Activated gamma-delta T cell (primary cell): Measurements from ENCODE around the gene KCTD5.
"Not testable (repeated sequence)": the region's sequence is repeated elsewhere in the genome, so short reads cannot be mapped to it uniquely, and the experiment has no call there.

Source experiments
- DNase-seq: peaks from one replicate; lab custom pipeline; 2025; lab: John Stamatoyannopoulos, UW
- total RNA-seq, 2 donors: gene quantifications; one replicate each; lab custom pipeline; 2026; lab: John Stamatoyannopoulos, UW

Gene KCTD5, protein sequence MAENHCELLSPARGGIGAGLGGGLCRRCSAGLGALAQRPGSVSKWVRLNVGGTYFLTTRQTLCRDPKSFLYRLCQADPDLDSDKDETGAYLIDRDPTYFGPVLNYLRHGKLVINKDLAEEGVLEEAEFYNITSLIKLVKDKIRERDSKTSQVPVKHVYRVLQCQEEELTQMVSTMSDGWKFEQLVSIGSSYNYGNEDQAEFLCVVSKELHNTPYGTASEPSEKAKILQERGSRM
- total RNA-seq, result 29.3 to 40.2 reads per million in 2 donors

DNA sequence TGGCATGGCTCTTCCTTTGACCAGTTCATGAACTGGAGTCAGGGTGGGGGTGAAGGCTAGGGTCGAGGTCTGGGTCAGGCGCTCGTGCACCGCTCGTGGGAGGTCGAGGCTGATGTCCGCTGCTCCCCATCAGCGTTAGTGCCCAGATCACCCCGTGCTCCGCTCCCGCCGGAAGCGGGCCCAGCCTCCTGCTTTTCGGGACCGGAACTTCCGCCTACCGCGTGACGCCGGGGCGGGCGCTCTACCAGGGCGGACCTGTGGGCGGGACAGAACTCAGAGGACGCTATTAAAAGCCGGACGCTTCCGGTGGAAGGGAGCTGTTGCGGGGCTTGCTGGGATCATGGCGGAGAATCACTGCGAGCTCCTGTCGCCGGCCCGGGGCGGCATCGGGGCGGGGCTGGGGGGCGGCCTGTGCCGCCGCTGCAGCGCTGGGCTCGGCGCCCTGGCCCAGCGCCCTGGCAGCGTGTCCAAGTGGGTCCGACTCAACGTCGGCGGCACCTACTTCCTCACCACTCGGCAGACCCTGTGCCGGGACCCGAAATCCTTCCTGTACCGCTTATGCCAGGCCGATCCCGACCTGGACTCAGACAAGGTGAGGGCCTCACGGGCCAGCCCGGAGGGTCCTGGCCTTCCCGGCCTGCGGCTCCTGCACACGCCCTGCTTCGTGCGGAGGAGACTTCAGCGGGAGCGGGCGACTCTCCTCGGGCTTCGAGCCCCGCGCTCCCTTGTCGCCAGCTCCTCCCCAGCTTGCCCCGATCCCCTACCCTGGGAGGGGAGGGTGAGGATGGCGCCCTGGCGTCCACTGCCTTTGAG lies at the start of gene KCTD5:
Gene KCTD5 (plus strand): TSS at position 315 of the 813 bp plus-strand sequence. CDS start 26 bp downstream, at position 341.
- peak; percentile 84 for DNase-seq

DNA sequence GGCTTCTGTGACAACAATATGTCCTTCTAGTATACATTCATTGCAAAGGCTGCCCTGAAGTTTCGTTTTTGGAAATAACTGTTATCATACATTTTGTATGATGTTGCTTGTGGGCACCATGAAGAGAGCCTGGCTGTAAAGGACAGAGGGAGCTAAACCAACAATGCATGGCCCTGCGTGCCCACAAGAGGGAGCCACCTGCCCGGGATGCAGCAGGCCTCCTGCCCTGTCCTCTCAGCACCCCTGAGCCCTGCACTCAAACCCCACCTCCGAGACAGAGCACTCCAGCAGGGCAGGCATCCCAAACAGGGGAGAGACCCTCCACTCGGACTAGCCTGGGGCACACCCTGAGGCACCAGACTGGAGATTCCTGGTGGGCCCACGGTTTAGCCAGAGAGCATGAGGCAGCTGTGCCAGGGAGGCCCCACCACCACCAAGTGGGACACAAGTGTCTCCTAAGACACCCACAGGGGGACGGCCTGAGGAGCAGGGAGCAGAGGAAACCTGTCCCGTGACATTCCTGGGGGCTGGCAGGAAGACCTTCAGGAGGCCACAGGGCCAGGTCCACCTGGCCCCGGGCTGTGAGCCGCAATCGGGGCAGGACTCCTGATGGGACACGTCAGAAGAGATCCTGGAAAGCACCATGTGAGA lies 43.1 kb upstream of the KCTD5 start:
- not testable (repeated sequence) for DNase-seq

DNA sequence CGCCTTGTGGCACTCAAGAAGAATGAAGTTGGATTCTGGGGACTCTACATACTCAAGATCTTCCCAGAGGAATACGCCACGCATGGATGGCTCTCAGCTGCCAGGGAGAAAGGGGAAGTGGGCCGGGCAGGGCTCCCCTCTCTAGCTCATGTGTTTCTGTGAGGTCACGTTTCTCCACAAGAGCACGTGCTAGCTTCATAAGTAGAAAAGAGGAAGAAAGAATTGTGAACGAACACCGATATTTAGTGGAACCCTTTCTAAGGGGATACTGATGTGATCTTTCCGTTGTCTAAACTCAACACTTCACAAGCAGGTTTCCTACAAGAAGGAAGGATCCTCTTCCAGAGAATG lies 42.6 kb upstream of the KCTD5 start:
- not testable (repeated sequence) for DNase-seq

DNA sequence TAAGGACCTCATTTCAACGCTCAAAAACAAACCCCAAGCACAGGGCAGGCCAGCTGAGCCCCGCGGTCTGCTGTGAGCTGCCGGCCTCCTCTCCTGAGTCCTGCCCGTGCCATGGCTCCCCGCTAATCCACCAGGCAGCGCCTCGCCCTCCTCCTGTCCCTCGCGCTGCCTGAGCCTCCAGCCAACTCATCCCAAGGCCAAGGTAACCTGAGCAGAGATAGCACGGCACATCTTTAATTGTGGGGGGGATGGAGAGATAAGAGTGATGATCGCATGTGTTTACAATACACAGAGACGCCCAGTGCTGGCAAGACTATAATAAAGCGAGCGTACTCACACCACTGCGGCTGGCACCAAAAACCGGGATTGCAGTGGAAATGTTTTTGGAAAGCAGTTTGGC lies 39.8 kb upstream of the KCTD5 start:
- DNase-seq, result not testable (repeated sequence)

DNA sequence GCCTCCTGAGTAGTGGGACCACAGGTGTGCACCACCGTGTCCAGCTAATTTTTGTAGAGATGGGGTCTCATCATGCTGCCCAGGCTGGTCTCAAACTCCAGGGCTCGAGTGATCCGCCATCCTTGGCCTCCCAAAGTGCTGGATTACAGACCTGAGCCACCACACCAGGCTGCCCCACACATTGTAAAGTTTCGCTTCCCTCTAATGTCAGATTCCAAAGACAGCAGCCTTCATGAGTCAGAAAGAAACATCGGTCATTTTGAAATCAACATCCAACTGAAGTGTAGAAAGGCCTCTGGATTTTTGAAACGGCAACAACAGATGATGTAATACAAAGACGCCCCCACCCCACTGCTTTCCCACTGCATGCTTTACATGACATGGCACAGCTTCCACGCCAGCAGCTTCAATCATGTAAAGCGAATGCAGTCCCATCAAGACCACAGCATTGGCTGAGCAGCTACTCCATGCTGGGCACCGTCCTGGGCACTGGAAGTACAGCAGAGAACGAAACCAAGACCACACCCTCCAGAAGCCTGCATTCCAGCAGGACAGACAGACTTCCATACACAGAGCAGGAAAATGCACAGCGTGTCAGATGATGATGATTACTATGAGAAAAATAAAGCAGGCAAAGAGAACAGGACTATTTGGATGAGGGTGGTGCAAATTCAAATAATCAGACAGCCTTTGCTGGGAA lies 37.4 kb upstream of the KCTD5 start:
- DNase-seq, result not testable (repeated sequence)

DNA sequence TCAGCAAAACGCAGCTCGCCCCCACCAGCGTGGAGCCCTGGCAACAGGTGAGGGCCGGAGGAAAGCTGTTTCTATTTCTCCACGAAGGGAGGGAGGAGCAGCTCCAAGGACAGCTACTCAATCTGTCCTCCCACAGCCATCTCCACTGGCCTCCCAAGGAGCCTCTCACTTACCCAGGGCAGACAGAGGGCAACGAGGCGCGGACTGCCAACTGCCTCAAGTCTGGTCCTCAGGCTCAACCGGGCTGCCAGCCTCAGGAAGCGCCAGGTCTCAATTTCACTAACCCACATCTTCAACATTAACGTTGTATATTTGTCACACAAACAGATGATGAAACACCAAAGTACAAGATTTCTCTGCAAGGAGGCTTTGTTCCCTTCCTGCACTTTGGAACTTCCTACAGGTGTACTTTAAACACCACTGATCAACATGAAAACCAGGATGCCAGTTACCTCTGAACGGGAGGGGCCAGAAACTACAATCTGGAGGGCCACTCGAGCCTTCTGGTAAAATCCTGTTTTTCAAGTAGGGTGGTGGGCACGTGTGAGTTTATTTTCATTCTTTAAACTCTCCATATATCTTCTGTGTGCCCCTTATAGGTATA lies 31.0 kb upstream of the KCTD5 start:
- not testable (repeated sequence) for DNase-seq

DNA sequence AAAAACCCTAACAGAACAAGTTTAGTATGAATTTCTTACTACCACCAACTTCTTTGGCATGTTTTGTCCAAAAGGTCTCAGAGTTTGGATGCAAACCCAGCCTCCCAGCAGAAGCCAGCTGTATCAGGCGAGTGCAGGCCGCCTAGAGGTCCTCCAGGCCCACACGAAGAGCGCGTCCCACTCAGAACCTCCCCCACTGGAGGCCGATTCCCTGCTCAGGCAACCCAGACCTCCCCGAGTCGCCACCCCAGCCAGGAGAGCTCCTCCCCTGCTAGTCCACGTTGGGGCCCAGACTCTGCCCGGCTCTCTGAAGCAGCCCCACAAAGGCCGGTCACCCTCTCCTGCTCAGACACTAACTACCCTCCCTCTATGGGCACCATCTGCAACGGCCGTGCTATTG lies 28.4 kb upstream of the KCTD5 start:
- not testable (repeated sequence) for DNase-seq

DNA sequence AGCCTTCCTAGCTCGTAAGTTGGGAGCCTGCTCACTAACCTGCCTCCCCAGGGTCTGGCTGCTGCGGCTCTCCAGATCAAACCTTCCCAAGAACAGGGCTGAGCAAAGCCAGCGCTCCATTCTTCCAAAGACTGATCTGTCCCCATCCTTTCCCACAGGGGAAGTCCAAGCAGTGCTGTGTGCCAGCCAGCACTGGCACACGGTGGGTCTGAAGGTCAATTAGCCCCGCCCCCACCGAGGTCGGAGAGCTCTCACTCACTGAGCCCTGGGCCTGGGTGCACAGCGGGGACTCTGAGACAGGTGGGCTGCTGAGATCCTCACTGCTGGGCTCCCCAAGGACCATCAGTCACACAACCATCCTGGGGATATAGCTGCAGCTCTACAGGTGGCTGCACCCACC lies 27.4 kb upstream of the KCTD5 start:
- not testable (repeated sequence) for DNase-seq

DNA sequence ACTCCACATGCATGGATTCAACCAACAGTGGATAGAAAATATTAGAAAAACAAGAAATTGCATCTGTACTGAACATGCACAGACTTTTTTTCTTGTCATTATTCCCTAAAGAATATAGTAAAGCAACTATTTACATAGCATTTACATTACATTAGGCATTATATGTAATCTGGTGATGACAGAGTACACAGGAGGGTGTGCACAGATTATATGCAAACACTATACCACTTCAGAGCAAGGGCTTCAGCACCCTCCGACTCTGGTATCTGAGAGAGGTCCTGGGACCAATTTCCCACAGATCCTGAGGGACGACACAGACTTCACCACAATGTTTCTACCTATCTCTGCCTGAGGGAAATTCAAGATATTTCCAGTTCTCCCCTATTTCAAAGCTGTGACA lies 25.3 kb upstream of the KCTD5 start:
- DNase-seq, result no peak

DNA sequence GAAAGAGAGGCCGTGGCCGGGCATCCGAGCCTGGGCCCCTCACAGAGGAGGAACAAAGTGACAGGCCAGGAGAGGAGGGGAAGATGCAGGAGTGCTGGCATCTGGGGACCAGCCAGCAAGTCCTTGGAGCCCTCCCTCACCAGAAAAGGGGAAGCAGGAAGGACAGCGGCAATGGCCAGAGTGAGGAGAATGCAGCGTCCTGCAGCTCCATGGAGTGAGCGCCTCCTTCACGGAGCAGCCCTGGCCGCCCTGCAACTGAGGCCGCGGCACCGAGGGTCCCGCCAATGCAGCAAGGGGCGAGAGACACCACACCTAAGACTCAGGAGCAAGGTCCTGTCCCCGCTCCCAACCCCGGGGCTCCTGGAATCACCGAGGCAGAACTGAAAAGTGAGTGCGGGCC lies 24.5 kb upstream of the KCTD5 start:
- DNase-seq, result not testable (repeated sequence)

DNA sequence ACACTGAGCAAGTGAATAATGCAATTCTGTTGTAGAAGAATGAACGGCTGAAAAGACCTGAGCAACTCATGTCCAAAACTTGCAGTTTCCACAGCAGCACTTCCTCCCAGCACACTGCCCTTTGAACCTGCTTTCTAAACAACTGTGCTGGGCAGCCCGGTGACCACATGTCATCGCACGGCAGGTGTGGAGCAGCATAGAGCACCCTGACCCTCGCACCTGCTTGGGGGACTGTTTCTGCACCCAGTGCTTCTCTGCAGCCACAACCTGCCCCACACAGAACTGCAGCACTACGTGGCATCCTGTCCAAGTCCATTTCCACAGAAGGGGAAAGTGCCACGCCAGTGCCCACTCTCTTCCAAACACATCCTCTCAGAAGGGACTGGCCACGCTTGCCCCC lies 22.8 kb upstream of the KCTD5 start:
- not testable (repeated sequence) for DNase-seq

DNA sequence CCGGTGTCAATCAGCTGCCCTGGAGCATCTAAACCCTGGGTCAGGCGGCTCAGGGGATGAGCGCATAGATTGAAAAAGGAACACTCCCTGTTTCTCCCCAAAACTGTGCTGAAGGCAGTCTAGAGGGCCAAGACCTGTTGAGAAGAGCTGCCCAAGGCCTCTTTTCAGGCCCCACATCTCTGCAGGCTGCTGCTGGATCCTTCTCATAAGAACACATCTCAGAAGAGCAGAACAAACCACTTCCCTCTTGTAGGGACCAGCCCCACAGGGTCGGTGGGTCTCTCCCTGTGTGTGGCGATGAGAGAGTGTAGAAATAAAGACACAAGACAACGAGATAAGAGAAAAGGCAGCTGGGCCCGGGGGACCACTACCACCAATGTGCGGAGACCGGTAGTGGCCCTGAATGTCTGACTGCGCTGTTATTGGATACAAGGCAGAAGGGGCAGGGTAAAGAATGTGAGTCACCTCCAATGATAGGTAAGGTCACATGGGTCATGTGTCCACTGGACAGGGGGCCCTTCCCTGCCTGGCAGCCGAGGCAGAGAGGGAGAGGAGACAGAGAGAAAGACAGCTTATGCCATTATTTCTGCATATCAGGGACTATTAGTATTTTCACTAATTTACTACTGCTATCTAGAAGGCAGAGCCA lies 22.2 kb upstream of the KCTD5 start:
- DNase-seq, result not testable (repeated sequence)

DNA sequence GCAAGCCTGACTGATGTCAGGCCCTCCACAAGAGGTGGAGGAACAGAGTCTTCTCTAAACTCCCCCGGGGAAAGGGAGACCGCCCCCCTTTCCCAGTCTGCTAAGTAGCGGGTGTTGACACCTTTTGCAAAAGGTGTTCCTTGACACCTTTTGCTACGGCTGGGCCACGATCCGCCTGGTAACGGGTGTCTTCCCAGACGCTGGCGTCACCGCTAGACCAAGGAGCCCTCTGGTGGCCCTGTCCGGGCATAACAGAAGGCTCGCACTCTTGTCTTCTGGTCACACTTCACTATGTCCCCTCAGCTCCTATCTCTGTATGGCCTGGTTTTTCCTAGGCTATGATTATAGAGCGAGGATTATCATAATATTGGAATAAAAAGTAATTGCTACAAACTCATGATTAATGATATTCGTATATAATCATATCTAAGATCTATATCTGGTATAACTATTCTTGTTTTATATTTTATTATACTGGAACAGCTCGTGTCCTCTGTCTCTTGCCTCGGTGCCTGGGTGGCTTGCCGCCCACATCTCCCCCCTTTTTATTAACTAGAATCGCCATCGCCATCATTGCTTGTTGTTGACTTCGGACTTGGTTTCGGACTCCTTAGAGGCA lies 21.5 kb upstream of the KCTD5 start:
- DNase-seq, result not testable (repeated sequence)

DNA sequence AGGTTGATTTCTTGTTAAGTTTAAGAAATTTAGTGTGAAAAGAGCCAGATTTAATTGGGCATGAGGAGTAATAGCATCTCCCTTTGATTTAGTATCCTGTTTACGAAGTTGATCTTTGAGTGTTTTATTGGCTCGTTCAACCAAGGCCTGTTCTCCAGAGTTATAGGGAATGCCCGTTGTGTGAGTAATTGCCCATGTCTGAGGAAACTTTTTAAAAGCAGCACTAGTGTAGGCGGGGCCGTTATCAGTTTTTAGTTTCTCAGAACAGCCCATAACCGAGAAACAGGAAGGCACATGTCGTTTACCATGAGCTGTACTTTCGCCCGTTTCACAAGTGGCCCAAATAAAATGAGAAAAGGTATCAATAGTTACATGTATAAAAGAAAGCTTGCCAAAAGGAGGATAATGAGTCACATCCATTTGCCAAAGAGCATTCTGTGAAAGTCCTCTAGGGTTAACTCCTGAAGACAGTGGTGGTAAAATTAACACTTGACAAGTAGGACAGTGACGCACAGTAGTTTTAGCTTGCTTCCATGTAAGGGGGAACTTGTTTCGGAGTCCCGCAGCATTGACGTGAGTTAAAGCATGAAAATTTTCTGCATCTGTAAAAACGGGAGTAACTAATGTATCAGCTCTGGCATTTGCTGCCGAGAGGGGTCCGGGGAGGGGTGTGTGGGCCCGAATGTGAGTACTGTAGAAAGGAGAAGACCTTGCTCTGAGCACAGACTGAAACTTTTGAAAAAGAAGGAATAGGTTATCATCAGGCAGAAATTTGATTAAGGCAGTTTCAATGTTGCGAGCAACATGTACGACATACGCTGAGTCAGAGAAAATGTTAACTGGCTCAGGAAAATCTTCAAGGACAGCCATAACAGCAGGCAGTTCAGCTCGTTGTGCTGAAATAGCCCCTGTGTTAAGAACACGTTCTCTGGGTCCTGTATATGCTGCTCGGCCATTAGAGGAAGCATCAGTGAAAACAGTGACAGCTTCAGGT lies 18.5 kb upstream of the KCTD5 start:
- DNase-seq, result no peak

DNA sequence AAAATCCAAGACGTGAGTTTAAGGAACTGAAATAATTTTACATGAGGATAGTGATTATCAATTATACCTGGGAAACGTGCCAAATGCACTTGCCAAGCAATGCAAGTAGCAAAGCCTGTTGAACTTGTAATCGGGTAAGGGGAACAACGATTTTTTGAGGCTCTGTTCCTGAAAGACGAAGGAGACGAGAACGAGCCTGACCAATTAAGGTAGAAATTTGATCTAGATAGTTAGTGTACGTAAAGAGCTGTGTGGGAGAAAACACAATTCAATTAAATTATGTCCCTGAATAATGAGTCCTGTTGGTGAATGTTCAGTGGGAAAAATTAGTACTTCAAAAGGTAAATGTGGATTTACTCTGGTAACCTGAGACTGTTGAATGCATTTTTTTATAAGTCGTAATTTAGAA lies 17.7 kb upstream of the KCTD5 start:
- DNase-seq, result no peak

DNA sequence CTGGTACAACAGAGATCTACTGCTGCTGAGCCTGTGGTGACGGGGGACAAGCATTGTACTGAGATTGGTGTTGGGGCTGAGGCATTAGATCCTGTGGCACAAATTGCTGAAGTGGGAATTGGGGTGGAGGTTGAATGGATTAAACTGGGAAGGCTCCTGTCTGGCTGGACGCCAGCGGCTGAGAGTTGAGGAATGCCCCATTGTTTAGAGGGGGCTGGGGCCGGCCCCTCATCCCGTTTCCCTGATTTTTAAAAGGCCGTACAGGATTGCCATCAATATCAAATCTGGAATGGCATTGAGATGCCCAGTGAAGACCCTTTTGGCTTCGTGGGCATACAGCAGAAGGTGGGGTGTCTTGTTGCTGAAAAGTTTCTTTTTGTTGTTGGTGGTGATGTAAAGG lies 15.7 kb upstream of the KCTD5 start:
- DNase-seq, result not testable (repeated sequence)

DNA sequence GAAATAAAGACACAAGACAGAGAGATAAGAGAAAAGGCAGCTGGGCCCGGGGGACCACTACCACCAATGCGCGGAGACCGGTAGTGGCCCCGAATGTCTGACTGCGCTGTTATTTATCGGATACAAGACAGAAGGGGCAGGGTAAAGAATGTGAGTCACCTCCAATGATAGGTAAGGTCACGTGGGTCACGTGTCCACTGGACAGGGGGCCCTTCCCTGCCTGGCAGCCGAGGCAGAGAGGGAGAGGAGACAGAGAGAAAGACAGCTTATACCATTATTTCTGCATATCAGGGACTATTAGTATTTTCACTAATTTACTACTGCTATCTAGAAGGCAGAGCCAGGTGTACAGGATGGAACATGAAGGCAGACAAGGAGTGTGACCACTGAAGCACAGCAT lies 12.7 kb upstream of the KCTD5 start:
- DNase-seq, result not testable (repeated sequence)

DNA sequence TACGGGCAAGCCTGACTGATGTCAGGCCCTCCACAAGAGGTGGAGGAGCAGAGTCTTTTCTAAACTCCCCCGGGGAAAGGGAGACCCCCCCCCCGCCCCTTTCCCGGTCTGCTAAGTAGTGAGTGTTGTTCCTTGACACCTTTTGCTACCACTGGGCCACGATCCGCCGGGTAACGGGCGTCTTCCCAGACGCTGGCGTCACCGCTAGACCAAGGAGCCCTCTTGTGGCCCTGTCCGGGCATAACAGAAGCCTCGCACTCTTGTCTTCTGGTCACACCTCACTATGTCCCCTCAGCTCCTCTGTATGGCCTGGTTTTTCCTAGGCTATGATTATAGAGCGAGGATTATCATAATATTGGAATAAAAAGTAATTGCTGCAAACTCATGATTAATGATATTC lies 12.3 kb upstream of the KCTD5 start:
- not testable (repeated sequence) for DNase-seq

DNA sequence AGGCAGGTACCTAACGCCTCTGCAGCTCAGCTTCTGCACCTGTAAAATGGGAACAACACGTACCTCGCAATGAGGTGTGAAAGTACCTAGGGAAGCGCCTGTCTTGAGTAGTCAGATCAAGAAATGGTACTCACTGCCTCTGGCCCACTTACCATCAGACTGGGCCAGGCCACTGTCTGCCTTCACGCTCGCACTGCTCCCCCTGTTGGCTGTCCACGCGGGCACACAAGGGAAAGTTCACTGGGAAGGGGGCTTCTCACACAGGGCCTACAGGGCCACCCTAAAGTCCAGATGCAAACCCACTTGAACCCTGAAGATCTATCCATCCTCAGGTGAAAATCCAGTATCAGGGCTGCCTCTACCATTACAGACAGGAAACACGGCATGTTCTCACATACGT lies 11.1 kb upstream of the KCTD5 start:
- not testable (repeated sequence) for DNase-seq
